ENCODE measurements around the gene NOD1.

- no peak for TF ChIP-seq EP300 (IDR thresholded peaks at IDR 0.05; ENCODE audit: low read depth)
- TF ChIP-seq CTCF (IDR thresholded peaks at IDR 0.05): no peak
Measured at GRCh38 chr7:30472081-30472783, 6.4 kb downstream of the NOD1 start.

All from transverse colon (tissue), 3 donors.